ENCODE data around the gene TXNDC11.

Gene TXNDC11

GRCh38 chr16:11675561-11676511 is 66.8 kb downstream of the TXNDC11 start:
- DNase-seq (ENCODE audit: low spot score), result no peak

DNA sequence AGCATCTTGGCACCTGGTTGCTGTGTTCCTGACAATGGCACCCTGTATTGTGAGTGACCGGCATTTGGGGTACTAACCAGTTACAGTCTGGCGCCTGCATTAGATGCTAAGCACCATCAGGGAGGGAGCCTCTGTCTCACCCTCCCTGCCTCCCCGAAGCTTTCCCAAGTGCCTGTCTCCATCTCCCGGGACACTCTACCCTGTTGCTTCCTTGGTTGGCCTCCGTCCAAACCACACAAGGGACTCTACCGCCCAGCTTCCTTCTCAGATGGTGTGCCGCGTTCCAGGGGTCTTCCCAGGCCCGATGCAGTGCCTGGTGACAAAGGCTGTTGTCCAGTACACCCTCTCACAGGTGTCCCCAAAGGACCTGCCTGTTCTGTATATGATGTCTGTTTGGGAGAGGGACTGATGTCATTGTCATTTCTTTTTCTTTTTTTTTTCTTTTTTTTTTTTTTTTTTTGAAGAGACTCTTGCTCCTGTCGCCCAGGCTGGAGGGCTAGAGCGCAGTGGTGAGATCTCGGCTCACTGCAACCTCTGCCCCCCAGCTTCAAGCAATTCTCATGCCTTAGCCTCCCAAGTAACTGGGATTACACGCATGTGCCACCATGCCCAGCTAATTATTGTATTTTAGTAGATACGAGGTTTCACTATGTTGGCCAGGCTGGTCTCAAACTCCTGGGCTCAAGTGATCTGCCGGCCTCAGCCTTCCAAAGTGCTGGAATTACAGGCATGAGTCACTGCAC is 67.7 kb downstream of the TXNDC11 start:
- DNase-seq (ENCODE audit: low spot score), result no peak

- no peak for DNase-seq (ENCODE audit: low spot score)
Observed at GRCh38 chr16:11674001-11674817, 68.4 kb downstream of the TXNDC11 start.

DNA sequence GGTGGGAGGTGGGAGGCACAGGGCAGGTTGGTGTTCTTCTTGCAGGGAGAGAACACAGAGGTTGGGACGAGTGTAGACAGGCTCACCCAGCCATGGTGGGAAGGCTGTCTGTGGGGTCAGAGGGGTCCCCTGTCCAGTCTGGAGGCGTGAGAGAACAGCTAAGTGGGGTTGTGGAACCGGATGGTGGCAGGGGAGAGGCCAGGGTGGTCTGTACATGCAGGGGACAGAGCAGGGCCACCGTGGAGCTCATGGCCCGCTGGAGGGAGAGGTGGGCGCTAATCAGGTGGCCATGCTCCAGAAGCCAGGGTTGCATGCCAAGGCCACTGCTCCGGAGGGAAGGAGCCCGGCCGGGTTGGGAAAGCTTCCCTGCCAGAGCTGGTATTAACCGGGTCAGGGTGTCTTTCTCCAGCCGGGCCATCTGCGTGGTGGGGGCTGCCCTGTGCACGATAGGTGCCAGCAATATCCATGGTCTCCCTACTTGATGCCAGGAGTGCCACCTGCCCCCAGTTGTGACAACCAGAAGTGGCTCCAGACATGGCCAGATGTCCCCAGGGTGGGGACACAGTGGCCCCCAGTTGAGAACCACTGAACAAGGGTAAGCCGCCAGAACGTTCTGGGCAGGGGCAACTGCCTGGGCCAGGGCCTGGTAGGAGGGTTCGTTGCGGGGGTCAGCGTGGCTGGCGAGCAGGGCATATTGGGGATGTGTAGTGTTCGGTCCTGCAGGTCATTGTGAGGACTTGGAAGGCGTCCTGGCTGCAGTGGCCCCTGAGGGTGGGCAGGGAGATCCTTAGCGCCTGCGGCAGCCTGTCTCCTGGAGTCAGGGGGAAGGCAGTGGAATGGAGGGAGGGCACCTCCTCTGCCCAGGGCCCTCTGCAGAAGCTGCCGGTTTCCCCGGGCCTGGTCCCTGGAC is 69.3 kb downstream of the TXNDC11 start:
- DNase-seq (ENCODE audit: low spot score), result no peak

- DNase-seq (ENCODE audit: low spot score), result no peak
Observed at GRCh38 chr16:11672206-11673090, 70.2 kb downstream of the TXNDC11 start.

- no peak for DNase-seq (ENCODE audit: low spot score)
Observed at GRCh38 chr16:11671676-11672075, 71.0 kb downstream of the TXNDC11 start.

GRCh38 chr16:11671271-11671670 is 71.4 kb downstream of the TXNDC11 start:
- no peak for DNase-seq (ENCODE audit: low spot score)

DNA sequence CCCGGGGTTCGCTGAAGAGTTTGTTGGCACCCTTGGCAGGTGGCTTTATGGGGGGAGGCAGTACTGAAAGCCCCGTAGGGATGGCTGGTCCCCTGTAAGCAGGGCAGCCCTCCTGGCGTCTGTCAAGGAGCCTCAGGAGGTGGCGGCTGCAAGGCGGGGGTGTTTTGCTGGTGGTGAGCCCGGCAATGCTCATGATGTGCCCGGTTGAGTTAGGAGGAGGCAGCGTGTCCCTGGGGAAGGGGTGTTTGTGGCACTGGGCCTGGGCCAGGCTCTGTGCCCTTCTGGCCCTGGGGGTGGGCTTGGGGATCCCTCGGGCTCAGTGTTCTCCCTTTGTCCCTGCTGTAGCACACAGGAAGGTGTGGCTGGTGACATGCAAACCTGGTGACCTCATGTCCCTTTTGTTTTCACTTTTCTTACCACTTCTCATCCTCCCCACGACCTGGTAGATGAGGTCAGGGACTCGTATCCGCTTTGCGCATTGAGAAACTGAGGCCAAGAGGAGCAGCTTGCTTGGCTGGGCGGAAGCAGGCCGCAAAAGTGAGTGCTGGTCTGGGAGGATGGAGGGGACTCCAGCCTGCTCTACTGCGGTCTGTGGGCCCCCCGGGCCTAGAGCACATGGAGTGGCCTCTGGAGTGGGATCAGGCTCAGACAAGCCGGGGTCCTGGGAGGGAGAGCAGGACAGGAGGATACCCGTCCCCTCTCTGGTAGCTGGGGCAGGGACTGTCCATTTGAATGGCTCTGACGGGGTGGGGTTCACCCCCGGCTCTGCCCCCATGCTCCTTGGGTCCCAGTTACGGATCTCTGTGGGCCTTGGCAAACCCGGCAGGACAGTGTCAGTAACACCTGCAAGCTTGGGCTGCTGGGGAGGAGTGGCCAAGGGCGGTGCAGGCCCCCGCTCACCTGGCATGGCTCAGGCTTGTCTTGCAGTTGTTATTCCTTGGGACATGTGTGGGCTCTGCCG is 72.2 kb downstream of the TXNDC11 start:
- DNase-seq (ENCODE audit: low spot score), result no peak

DNA sequence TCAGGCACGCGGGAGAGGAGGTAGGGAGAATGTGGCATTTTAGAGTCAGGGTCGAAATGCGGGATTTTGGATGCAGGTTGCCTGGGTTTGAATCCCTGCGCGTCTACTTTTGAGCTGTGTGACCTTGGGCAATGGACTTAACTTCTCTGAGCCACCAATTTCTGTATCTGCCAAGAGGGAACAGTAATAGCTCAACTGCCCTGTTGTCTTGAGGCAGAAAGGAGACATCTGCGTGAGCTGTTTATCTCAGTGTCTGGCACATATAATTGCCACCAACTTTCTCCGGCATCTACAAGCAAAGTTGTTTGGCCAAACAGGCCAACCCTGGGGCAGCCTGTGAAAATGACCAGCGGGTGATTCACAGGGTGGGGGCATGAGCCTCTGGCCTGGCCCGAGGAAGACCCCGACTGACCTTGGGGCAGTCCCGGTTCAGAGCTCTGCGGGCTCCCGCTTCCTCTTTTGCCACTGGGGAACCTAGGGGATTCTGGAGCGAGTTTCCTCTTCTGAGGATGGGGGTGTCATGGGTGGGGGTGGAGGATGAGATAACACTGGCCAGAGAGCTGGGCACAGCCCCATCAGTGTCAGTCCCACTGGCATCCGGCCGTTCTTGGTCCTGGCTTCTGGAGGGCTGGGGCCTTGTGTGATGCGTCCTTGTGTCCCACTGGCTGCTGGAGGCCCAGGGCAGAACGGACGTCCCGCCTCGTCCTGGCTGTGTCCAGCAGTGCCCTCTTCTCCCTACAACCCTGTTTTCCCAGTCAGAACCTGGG is 73.1 kb downstream of the TXNDC11 start:
- no peak for DNase-seq (ENCODE audit: low spot score)

DNA sequence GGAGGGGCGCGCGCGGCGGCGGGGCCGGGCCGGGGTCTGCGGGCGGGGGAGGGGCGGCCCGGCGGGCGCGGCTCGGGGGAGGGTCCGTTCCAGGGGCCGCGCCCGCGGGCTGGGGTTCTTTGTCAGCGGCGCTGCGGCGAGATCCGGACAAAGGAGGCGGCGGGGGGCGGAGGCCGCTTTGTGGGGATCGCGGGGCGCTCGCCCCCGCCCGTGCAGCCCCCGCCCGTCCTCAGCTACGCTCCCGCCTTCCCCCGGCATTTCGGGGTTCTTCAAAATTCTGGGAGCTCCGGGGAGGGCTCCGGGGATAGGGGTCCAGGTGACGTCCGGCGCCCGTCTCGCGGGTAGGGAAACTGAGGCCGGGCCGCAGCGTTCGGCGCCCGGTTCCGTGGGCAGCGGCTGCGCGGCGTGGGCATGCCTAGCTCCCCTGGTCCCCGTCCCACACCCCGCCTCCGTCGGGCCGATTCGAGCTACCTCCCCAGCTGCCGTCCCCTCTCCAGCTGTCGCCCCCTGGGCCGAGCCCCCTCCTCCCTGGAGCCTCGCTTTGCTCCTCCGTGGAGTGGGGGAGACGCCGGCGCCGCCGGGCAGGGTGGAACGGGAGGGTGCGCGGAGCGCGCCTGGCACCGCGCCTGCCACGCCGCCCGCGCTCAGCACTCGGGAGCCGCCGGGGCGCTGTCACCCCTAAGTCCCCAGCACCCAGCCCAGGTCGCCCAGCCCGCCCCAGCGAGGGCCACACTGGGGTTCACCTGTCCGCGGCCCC is 73.9 kb downstream of the TXNDC11 start:
- no peak for DNase-seq (ENCODE audit: low spot score)

GRCh38 chr16:11667824-11668622 is 74.6 kb downstream of the TXNDC11 start, which contains the start of gene SNN:
Gene SNN (plus strand): TSS chr16:11668455. CDS start chr16:11676060, 7,605 bp downstream.
- DNase-seq (ENCODE audit: low spot score), result peak; percentile 80

DNA sequence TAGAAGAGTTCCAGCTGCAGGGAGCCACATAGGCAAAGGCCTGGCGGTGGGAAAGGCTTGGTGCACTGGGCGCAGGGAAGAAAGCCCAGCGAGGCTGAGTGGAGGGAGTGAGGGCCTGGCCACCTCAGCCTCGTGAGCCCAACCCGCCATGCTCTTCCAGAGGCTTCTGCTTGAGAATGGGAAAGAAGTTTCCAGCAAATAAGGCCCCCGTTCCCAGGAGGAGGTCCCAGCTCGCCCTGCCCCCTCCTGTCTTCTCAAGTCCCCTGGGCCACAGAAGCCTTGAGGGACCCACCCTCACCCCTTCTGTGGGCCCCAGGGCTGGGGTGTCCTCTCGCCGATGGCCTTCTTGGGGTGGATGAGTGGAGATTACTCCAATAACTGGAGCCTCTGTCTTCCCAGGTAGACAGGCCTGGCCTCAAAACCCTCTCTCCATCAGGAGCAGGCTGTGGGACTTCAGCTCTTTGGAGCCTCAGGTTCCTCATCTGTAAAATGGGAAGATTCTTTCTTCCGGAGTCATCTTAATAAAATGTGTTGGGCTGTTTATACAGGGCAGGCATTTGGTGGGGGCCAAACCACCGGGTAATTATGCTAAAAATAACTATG is 75.3 kb downstream of the TXNDC11 start:
- DNase-seq (ENCODE audit: low spot score), result no peak

GRCh38 chr16:11666103-11667055 is 76.3 kb downstream of the TXNDC11 start:
- no peak for DNase-seq (ENCODE audit: low spot score)

DNA sequence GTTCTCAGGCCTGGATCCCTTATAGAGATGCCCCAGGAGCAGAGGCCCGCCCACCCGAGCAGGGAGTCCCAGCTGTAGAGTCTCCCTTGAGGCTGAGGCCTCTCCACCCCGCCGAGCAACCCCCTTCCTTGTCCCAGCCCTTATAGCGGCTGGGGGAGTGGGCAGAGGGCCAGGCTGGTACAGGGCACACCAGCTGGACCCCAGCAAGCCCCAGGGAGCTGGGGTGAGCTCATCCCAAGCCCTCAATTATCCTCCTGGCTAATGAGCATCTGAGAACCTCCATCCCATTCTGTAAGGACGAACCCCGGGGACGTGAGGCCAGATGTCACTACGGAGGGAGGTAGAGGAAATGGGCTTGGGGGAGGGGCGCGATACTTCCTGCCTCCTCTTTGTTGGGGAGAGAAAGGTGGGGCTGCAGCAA is 77.6 kb downstream of the TXNDC11 start:
- DNase-seq (ENCODE audit: low spot score), result no peak
